ENCODE measurements around the gene GOLPH3.
A peak's percentile ranks its signal among the peaks of the same experiment; 100 is the strongest.
"Not testable (repeated sequence)": the region's sequence is repeated elsewhere in the genome, so short reads cannot be mapped to it uniquely, and the experiment has no call there.

GOLPH3 gene

GRCh38 chr5:32096891-32097595 is 77.1 kb downstream of the GOLPH3 start:
- DNase-seq, result no peak

GRCh38 chr5:32095261-32095671 is 78.9 kb downstream of the GOLPH3 start:
- no peak for DNase-seq

GRCh38 chr5:32094691-32095090 is 79.4 kb downstream of the GOLPH3 start:
- no peak for DNase-seq

GRCh38 chr5:32092938-32093812 is 80.9 kb downstream of the GOLPH3 start:
- DNase-seq, result peak; percentile 48

GRCh38 chr5:32090755-32091128 is 83.4 kb downstream of the GOLPH3 start:
- DNase-seq, result no peak

- no peak for DNase-seq
These were observed 83.9 kb downstream of the GOLPH3 start for GRCh38 chr5:32090026-32090754.

GRCh38 chr5:32089146-32090000 is 84.7 kb downstream of the GOLPH3 start:
- no peak for DNase-seq

- no peak for DNase-seq
These were observed 85.9 kb downstream of the GOLPH3 start for GRCh38 chr5:32088214-32088613.

- DNase-seq, result no peak
These were observed 86.7 kb downstream of the GOLPH3 start for GRCh38 chr5:32087086-32088082.

GRCh38 chr5:32083981-32084430 is 90.1 kb downstream of the GOLPH3 start:
- DNase-seq, result no peak

GRCh38 chr5:32082701-32083100 is 91.4 kb downstream of the GOLPH3 start:
- DNase-seq, result no peak

- not testable (repeated sequence) for DNase-seq
These were observed 93.6 kb downstream of the GOLPH3 start for GRCh38 chr5:32080565-32080964.

GRCh38 chr5:32078855-32079254 is 95.3 kb downstream of the GOLPH3 start:
- DNase-seq, result not testable (repeated sequence)

GRCh38 chr5:32076699-32077695 is 97.1 kb downstream of the GOLPH3 start:
- DNase-seq, result peak; percentile 36
